Measurements from ENCODE around the gene BSG.

Gene BSG

DNA sequence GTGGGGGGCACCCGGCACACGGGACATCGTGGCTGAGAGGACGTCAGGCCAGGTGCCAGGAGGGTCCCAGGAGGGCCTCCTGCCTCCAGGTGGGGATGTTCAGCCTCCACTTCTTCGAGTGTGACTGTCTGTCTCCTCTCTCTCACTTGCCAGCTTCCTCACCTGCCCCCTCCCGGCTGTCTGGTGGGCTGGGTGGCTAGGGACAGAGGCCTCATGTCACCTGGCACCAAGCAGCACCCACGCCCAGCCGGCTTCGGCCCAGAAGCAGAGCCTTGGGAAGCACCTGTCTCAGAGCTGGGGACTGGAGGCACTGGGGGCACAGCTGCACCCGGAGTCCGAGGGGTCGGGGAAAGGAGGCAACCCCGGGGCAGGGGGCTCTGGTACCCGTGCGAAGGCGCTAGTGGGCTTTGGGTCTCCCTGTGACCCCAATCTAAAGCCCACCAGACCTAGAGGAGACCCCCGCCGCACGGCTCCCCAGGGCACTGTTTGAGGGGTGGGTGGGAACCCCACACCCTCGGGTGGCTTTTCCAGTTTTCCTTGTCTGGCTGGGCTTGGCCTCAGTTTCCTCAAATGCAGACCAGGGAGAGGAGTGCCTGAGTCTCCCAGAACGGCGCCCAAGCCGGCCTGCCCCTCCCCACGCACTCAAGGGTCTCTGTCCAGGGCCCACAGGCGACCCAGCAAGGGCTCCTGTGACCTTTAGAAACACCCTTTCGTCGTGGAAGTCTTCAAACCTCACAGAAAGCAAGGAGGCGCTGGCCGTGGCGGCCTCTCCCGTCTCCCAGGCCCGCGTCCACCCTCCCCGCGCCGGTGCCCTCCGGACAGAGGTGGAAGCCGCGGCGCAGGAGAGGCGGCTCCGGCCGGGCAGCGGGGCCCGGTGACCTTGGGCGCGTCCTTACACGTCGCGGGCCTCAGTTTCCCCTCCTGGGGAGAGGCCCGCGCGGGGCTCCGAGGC, 16.6 kb downstream of the BSG start:
- Histone ChIP-seq H2BK12ac (ENCODE audit: low read length) (no peak overlapping the region), H4K12ac (ENCODE audit: low read depth, low read length) (no peak overlapping the region), H3K9ac (ENCODE audit: low read length) (no peak overlapping the region), H2AK5ac (ENCODE audit: low read length) (no peak overlapping the region), H3K9me3 (ENCODE audit: insufficient read depth, low read depth, low read length) (peaks cover 9% of the 10 kb centered on the region), H3K79me2 (ENCODE audit: control insufficient read depth, insufficient read depth, low read length, poor library complexity) (no peaks in the 10 kb centered on the region), H3K27ac (ENCODE audit: low read depth, low read length) (no peak overlapping the region), H3K4ac (ENCODE audit: low read depth, low read length) (no peak overlapping the region), H2BK120ac (ENCODE audit: insufficient read depth, low read length, poor library complexity) (no peak overlapping the region), H2BK5ac (ENCODE audit: low read depth, low read length, poor library complexity) (no peak overlapping the region), H4K8ac (ENCODE audit: low read depth, low read length) (no peak overlapping the region), H3K36me3 (ENCODE audit: control insufficient read depth in 1 of 2, insufficient read depth in 2 of 2, low read length in 2 of 2) (no peaks in the 10 kb centered on the region), H3K4me1 (ENCODE audit: control insufficient read depth in 1 of 2, insufficient read depth in 2 of 2, low read length in 2 of 2) (peaks cover 0 to 2% of the 10 kb centered on the region in 2 experiments), H3K18ac (ENCODE audit: low read length) (no peak overlapping the region), H3K79me1 (ENCODE audit: low read length) (no peaks in the 10 kb centered on the region), H3K27me3 (ENCODE audit: insufficient read depth, low read length) (peaks cover 29% of the 10 kb centered on the region), H4K91ac (ENCODE audit: low read depth, low read length) (no peak overlapping the region), H3K14ac (ENCODE audit: low read length) (no peak overlapping the region), H3K23ac (ENCODE audit: low read length) (no peak overlapping the region), H3K4me3 (ENCODE audit: low read depth, low read length) (no peak overlapping the region), H3K4me2 (ENCODE audit: low read length) (peak overlapping the region; percentile 49), H2AFZ (ENCODE audit: insufficient read depth, low read length, poor library complexity) (no peak overlapping the region)
- peak in 1 of 2 donors; percentile 29 for DNase-seq
- WGBS (ENCODE audit: extremely low coverage, insufficient coverage, insufficient read length) = no CpG with 5 or more reads among the region's 54 CpGs

DNA sequence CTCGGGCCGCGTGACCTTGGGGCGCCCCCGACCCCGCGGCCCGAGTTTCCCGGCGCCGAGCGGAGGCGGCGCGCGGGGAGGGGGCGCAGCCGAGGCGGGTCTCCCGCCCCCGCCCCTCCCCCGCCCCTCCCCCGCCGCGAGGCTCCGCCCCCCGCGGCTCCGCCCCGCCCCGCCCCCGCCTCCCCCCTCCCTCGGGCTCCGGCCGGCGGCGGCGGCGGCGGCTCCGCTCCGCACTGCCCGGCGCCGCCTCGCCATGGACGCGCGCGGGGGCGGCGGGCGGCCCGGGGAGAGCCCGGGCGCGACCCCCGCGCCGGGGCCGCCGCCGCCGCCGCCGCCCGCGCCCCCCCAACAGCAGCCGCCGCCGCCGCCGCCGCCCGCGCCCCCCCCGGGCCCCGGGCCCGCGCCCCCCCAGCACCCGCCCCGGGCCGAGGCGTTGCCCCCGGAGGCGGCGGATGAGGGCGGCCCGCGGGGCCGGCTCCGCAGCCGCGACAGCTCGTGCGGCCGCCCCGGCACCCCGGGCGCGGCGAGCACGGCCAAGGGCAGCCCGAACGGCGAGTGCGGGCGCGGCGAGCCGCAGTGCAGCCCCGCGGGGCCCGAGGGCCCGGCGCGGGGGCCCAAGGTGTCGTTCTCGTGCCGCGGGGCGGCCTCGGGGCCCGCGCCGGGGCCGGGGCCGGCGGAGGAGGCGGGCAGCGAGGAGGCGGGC, 17.4 kb downstream of the BSG start, which contains the start of gene HCN2:
TSS of gene HCN2 (plus strand) at position 189 of the 703 bp plus-strand sequence. CDS start at position 254, 65 bp downstream.
- H3K4me2 ChIP-seq (ENCODE audit: low read length) = peak within 1 kb of the TSS; percentile 71
- H2BK5ac ChIP-seq (ENCODE audit: low read depth, low read length, poor library complexity) = no peak within 1 kb of the TSS
- H3K23ac ChIP-seq (ENCODE audit: low read length) = no peak within 1 kb of the TSS
- H2AFZ ChIP-seq (ENCODE audit: insufficient read depth, low read length, poor library complexity) = no peak within 1 kb of the TSS
- H2BK12ac ChIP-seq (ENCODE audit: low read length) = no peak within 1 kb of the TSS
- H4K91ac ChIP-seq (ENCODE audit: low read depth, low read length) = no peak within 1 kb of the TSS
- H3K9ac ChIP-seq (ENCODE audit: low read length) = no peak within 1 kb of the TSS
- no peaks in the 10 kb centered on the region for H3K79me2 ChIP-seq (ENCODE audit: control insufficient read depth, insufficient read depth, low read length, poor library complexity)
- H3K4me1 ChIP-seq (ENCODE audit: control insufficient read depth in 1 of 2, insufficient read depth in 2 of 2, low read length in 2 of 2) = peaks cover 0 to 2% of the 10 kb centered on the region in 2 experiments
- H2BK120ac ChIP-seq (ENCODE audit: insufficient read depth, low read length, poor library complexity) = no peak within 1 kb of the TSS
- DNase-seq = no peak
- no peaks in the 10 kb centered on the region for H3K36me3 ChIP-seq (ENCODE audit: control insufficient read depth in 1 of 2, insufficient read depth in 2 of 2, low read length in 2 of 2)
- no peak within 1 kb of the TSS for H3K18ac ChIP-seq (ENCODE audit: low read length)
- no peak within 1 kb of the TSS for H3K4ac ChIP-seq (ENCODE audit: low read depth, low read length)
- H3K79me1 ChIP-seq (ENCODE audit: low read length) = no peaks in the 10 kb centered on the region
- no peak within 1 kb of the TSS for H2AK5ac ChIP-seq (ENCODE audit: low read length)
- H3K9me3 ChIP-seq (ENCODE audit: insufficient read depth, low read depth, low read length) = peaks cover 9% of the 10 kb centered on the region
- WGBS (ENCODE audit: extremely low coverage, insufficient coverage, insufficient read length) = no CpG with 5 or more reads among the region's 132 CpGs
- no peak within 1 kb of the TSS for H3K14ac ChIP-seq (ENCODE audit: low read length)
- H4K12ac ChIP-seq (ENCODE audit: low read depth, low read length) = no peak within 1 kb of the TSS
- no peak within 1 kb of the TSS for H3K4me3 ChIP-seq (ENCODE audit: low read depth, low read length)
- no peak within 1 kb of the TSS for H4K8ac ChIP-seq (ENCODE audit: low read depth, low read length)
- H3K27me3 ChIP-seq (ENCODE audit: insufficient read depth, low read length) = peaks cover 29% of the 10 kb centered on the region
- no peak within 1 kb of the TSS for H3K27ac ChIP-seq (ENCODE audit: low read depth, low read length)

DNA sequence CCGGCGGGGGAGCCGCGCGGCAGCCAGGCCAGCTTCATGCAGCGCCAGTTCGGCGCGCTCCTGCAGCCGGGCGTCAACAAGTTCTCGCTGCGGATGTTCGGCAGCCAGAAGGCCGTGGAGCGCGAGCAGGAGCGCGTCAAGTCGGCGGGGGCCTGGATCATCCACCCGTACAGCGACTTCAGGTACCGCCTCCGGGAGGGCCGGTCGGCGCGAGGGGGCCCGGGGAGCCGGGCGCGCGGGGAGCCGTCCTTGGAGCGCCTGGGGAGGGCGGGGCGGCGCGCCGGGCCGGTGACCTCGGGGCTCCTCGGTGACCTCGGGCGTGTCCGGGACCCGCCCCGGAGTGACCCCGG, 18.0 kb downstream of the BSG start:
- Histone ChIP-seq H2BK120ac (ENCODE audit: insufficient read depth, low read length, poor library complexity) (no peak overlapping the region), H3K4ac (ENCODE audit: low read depth, low read length) (no peak overlapping the region), H4K8ac (ENCODE audit: low read depth, low read length) (no peak overlapping the region), H2AK5ac (ENCODE audit: low read length) (no peak overlapping the region), H3K23ac (ENCODE audit: low read length) (no peak overlapping the region), H3K27ac (ENCODE audit: low read depth, low read length) (no peak overlapping the region), H3K36me3 (ENCODE audit: control insufficient read depth in 1 of 2, insufficient read depth in 2 of 2, low read length in 2 of 2) (no peaks in the 10 kb centered on the region), H2BK5ac (ENCODE audit: low read depth, low read length, poor library complexity) (no peak overlapping the region), H2BK12ac (ENCODE audit: low read length) (no peak overlapping the region), H4K12ac (ENCODE audit: low read depth, low read length) (no peak overlapping the region), H3K14ac (ENCODE audit: low read length) (no peak overlapping the region), H3K9me3 (ENCODE audit: insufficient read depth, low read depth, low read length) (peaks cover 9% of the 10 kb centered on the region), H3K79me2 (ENCODE audit: control insufficient read depth, insufficient read depth, low read length, poor library complexity) (no peaks in the 10 kb centered on the region), H4K91ac (ENCODE audit: low read depth, low read length) (no peak overlapping the region), H2AFZ (ENCODE audit: insufficient read depth, low read length, poor library complexity) (no peak overlapping the region), H3K4me2 (ENCODE audit: low read length) (peak overlapping the region; percentile 71), H3K4me3 (ENCODE audit: low read depth, low read length) (no peak overlapping the region), H3K27me3 (ENCODE audit: insufficient read depth, low read length) (peaks cover 29% of the 10 kb centered on the region), H3K18ac (ENCODE audit: low read length) (no peak overlapping the region), H3K4me1 (ENCODE audit: control insufficient read depth in 1 of 2, insufficient read depth in 2 of 2, low read length in 2 of 2) (peaks cover 0 to 2% of the 10 kb centered on the region in 2 experiments), H3K9ac (ENCODE audit: low read length) (no peak overlapping the region), H3K79me1 (ENCODE audit: low read length) (no peaks in the 10 kb centered on the region)
- DNase-seq = peak in 1 of 2 donors; percentile 39
- no CpG with 5 or more reads among the region's 50 CpGs for WGBS (ENCODE audit: extremely low coverage, insufficient coverage, insufficient read length)

DNA sequence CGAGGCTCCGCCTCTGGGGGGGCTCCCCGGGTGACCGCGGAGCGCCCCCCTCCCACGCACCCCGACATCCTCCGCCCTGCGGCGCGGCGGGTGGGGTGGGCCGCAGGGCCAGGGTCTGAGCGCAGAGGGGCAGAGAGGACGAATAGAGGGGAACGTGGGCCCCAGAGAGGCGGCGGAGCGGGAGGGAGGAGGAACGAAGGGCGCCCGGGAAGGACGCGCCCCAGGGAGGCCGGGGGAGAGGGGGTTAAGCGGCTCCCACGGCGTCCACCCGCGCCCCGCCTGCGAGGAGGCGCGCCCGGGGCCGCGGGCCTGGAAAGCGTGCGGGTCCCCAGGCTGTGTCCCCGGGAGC, 18.3 kb downstream of the BSG start:
- Histone ChIP-seq H2AFZ (ENCODE audit: insufficient read depth, low read length, poor library complexity) (no peak overlapping the region), H4K12ac (ENCODE audit: low read depth, low read length) (no peak overlapping the region), H3K79me1 (ENCODE audit: low read length) (no peaks in the 10 kb centered on the region), H2AK5ac (ENCODE audit: low read length) (no peak overlapping the region), H4K91ac (ENCODE audit: low read depth, low read length) (no peak overlapping the region), H3K4me1 (ENCODE audit: control insufficient read depth in 1 of 2, insufficient read depth in 2 of 2, low read length in 2 of 2) (peaks cover 0 to 2% of the 10 kb centered on the region in 2 experiments), H3K4me3 (ENCODE audit: low read depth, low read length) (no peak overlapping the region), H3K9ac (ENCODE audit: low read length) (no peak overlapping the region), H3K27ac (ENCODE audit: low read depth, low read length) (no peak overlapping the region), H2BK5ac (ENCODE audit: low read depth, low read length, poor library complexity) (no peak overlapping the region), H2BK12ac (ENCODE audit: low read length) (no peak overlapping the region), H4K8ac (ENCODE audit: low read depth, low read length) (no peak overlapping the region), H3K4ac (ENCODE audit: low read depth, low read length) (no peak overlapping the region), H3K27me3 (ENCODE audit: insufficient read depth, low read length) (peaks cover 29% of the 10 kb centered on the region), H3K36me3 (ENCODE audit: control insufficient read depth in 1 of 2, insufficient read depth in 2 of 2, low read length in 2 of 2) (no peaks in the 10 kb centered on the region), H3K4me2 (ENCODE audit: low read length) (no peak overlapping the region), H3K14ac (ENCODE audit: low read length) (no peak overlapping the region), H3K9me3 (ENCODE audit: insufficient read depth, low read depth, low read length) (peaks cover 9% of the 10 kb centered on the region), H3K23ac (ENCODE audit: low read length) (no peak overlapping the region), H3K79me2 (ENCODE audit: control insufficient read depth, insufficient read depth, low read length, poor library complexity) (no peaks in the 10 kb centered on the region), H3K18ac (ENCODE audit: low read length) (no peak overlapping the region), H2BK120ac (ENCODE audit: insufficient read depth, low read length, poor library complexity) (no peak overlapping the region)
- no CpG with 5 or more reads among the region's 41 CpGs for WGBS (ENCODE audit: extremely low coverage, insufficient coverage, insufficient read length)
- no peak for DNase-seq

All from trophoblast cell (in vitro differentiated cells and primary cell).